Kidney epithelial cell (primary cell): Measurements from ENCODE around the gene RNF112. TPM values are rescaled to one million over a fixed set of nuclear protein-coding genes. Genes with fewer than 3 reads are reported as not detected.
"Not testable (repeated sequence)": the region's sequence is repeated elsewhere in the genome, so short reads cannot be mapped to it uniquely, and the experiment has no call there.

Experiments used
- DNase-seq: peaks from one replicate; pipeline ENCODE4 v3.0.0-alpha.2; 2010; ENCODE audit warnings: low read depth
- H3K27me3 ChIP-seq: 2 replicates; pipeline ENCODE4 v1.6.0; 2011; ENCODE audit warnings: low read length; ENCODE audit not compliant: control insufficient read depth, insufficient read depth
- H3K36me3 ChIP-seq: 2 replicates; pipeline ENCODE4 v1.5.1; 2011; ENCODE audit warnings: low read length; ENCODE audit not compliant: control insufficient read depth, insufficient read depth
- H3K4me3 ChIP-seq: 2 replicates; pipeline ENCODE4 v1.5.1; 2011; ENCODE audit warnings: low read depth, mild to moderate bottlenecking, control low read depth, low read length
- total RNA-seq: library from RNA; depleted of rRNA; stranded (reverse); fragments of >200 nt; gene quantifications from 2 replicates; pipeline ENCODE4 v1.2.3, GENCODE V29; 2015
- TF ChIP-seq, protein P1 (sequence below): IDR thresholded peaks from 2 replicates; pipeline ENCODE4 v1.5.1; 2011; ENCODE audit warnings: mild to moderate bottlenecking, moderate library complexity, low read length, control low read depth, inconsistent platforms; ENCODE audit not compliant: insufficient read depth, poor library complexity, severe bottlenecking

RNF112 gene
- total RNA-seq, 1 donor from 2014 or later, result 0.08 TPM

DNA sequence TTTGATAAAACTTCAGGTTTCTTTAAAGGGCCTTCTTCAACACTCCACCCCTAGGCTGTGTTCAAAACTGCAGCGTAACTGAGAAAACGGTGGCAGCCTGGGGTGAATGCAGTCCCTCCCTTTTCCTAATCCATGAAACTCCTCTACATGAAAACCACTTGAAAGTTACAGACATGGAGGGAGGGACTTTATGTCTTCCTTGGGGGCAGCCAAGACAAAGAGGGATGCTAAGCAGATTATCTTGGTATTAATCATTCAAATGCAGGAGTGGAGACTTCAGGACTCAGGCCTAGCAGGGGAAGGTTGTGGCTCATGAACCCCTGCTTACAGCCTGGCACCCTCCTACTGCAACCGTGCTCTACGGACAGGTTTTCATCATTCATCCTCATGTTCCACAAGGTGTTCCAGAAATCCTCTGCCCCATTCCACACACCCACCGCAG, 46.8 kb downstream of the RNF112 start:
- peaks cover 16% of the 10 kb centered on the region for H3K27me3 ChIP-seq
- TF ChIP-seq, protein P1, sequence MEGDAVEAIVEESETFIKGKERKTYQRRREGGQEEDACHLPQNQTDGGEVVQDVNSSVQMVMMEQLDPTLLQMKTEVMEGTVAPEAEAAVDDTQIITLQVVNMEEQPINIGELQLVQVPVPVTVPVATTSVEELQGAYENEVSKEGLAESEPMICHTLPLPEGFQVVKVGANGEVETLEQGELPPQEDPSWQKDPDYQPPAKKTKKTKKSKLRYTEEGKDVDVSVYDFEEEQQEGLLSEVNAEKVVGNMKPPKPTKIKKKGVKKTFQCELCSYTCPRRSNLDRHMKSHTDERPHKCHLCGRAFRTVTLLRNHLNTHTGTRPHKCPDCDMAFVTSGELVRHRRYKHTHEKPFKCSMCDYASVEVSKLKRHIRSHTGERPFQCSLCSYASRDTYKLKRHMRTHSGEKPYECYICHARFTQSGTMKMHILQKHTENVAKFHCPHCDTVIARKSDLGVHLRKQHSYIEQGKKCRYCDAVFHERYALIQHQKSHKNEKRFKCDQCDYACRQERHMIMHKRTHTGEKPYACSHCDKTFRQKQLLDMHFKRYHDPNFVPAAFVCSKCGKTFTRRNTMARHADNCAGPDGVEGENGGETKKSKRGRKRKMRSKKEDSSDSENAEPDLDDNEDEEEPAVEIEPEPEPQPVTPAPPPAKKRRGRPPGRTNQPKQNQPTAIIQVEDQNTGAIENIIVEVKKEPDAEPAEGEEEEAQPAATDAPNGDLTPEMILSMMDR, result no peak
- H3K4me3 ChIP-seq, result no peak overlapping the region
- no peak for DNase-seq
- H3K36me3 ChIP-seq, result no peaks in the 10 kb centered on the region

DNA sequence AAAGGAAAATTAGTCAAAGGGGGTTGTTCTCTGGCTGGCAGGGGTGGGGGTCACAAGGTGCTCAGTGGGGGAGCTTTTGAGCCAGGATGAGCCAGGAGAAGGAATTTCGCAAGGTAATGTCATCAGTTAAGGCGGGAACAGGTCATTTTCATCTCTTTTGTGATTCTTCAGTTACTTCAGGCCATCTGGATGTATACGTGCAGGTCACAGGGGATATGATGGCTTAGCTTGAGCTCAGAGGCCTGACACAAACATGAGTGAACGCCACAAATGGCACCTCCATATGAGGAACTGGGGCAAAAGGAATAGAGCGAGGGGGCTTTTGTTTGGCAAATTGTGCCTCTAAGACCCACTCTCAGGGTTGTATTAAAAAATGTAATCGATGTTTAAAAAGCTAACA, 47.4 kb downstream of the RNF112 start:
- H3K4me3 ChIP-seq, H3K36me3 ChIP-seq, DNase-seq: not testable (repeated sequence)
- H3K27me3 ChIP-seq, result peaks cover 14% of the 10 kb centered on the region

DNA sequence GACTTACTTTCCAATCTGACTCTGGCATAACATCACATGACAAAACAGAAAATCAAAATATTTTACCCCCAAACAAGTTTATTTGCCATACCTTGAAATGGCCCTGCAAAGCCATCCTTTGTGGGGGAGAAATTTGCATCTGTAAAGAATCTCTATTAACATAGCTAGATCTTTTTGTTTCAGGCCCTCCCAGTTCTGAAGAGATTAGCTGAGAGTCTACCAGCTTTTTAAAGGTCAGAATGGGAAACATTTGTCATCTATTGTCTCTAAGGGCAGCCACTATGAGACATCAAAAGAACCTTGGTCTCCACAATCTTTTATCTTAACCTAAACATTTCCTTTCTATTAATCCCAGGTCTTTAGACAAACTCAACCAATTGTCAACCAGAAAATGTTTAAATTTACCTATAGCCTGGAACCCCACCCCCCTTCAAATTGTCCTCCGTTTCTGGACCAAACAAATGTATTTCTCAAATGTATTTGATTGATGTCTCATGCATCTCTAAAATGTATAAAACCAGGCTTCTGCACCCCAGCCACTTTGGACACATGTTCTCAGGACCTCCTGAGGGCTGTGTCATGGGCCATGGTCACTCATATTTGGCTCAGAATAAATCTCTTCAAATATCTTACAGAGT, 48.1 kb downstream of the RNF112 start:
- H3K4me3 ChIP-seq, DNase-seq, H3K36me3 ChIP-seq, H3K27me3 ChIP-seq: not testable (repeated sequence)

DNA sequence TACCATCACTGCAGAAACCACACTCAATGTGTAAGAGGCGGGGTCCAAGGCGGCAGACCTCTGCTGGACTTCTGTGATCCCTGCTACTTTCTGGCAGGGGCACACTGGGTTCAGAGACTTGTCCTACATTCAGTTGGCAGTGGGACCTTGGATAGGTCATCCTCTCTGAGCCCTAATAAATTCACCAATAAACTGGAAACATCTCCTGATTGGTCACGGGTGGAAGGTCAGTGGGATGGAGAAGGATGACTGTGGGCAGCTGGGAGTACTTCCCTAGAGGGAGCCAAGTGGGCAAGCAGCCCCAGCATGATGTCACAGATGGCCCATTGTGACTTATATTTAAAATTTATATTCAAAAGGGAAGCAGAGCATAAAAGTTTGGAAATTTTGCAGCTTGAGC, 49.7 kb downstream of the RNF112 start:
- DNase-seq, result no peak
- no peak overlapping the region for H3K4me3 ChIP-seq
- TF ChIP-seq, protein P1, result no peak
- peaks cover 5% of the 10 kb centered on the region for H3K27me3 ChIP-seq
- H3K36me3 ChIP-seq, result no peaks in the 10 kb centered on the region

DNA sequence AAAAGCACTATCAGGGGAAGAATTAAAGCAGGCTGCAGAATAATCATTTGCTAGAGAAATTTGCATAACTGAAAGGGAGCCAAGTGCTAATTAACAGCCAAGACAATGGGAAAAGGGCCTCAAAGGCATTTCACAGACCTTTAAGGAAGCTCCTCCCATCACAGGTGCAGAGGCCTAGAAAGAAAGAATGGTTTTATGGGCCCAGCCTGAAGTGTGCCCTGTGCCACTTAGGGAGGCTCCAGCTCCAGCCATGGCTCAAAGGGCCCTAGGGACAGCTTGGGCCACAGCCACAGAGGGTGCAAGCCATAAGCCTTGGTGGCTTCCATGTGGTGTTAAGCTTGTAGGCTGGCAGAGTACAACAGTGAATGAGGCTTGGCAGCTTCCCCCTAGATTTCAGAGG, 50.1 kb downstream of the RNF112 start:
- TF ChIP-seq, protein P1, result no peak
- Histone ChIP-seq H3K4me3 (no peak overlapping the region), H3K36me3 (no peaks in the 10 kb centered on the region), H3K27me3 (peaks cover 7% of the 10 kb centered on the region)
- no peak for DNase-seq

DNA sequence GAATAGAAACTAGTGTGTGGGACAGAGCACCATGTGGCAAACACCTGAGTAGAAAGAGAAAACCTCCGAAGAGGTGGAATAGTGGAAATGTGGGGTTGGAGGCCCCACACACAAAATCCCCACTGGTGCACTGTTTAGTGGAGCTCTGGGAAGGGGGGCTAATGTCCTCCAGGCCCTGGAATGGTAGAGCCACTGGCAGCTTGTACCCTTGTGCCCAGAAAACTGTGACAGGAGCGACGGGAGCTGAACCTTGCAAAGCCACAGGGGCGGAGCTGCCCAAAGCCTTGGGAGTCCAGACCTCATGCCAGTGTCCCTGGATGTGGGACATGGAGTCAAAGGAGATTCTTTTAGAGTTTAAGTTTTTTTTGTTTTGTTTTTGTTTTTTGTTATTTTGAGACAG, 50.6 kb downstream of the RNF112 start:
- H3K4me3 ChIP-seq, result no peak overlapping the region
- DNase-seq, result no peak
- TF ChIP-seq, protein P1, result no peak
- peaks cover 7% of the 10 kb centered on the region for H3K27me3 ChIP-seq
- H3K36me3 ChIP-seq, result no peaks in the 10 kb centered on the region

DNA sequence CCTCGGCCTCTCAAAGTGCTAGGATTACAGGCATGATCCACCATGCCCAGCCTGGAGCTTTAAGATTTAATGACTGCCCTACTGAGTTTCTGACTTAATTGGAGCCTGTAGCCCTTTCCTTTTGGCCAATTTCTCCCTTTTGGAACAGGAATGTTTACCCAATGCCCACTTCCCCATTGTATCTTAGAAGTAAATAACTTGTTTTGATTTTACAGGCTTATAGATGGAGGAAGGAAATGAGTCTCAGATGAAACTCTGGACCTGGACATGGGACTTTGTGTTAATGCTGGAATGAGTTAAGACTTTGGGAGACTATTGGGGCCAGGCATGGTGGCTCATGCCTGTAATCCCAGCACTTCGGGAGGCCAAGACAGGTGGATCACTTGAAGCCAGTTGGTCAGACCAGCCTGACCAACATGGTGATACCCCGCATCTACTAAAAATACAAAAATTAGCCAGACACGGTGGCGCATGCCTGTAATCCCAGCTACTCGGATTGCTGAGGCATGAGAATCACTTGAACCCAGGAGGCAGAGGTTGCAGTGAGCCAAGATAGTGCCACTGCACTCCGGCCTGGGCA, 51.5 kb downstream of the RNF112 start:
- H3K36me3 ChIP-seq, DNase-seq, H3K27me3 ChIP-seq, H3K4me3 ChIP-seq: not testable (repeated sequence)
